Measurements from ENCODE around the gene RPS6KC1.
"Not testable (repeated sequence)": the region's sequence is repeated elsewhere in the genome, so short reads cannot be mapped to it uniquely, and the experiment has no call there.

RPS6KC1 gene

DNA sequence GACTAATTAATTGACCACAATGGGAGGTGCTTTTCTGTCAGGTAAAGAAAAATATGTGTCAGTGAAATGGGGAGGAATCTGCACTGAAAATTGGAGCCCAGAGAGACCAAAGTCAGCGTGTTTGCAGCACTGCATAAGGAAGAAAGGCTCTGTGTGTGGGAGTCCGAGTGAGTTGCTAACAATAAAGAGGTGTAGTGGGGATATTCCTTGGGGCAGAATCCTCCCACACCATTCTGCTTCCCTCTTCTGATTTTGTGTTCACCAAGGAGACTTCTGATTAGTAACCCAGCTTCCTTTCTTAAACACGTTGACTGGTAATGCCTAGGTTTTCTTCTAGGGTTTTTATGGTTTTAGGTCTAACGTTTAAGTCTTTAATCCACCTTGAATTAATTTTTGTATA lies 240.5 kb downstream of the RPS6KC1 start:
- DNase-seq, result no peak

DNA sequence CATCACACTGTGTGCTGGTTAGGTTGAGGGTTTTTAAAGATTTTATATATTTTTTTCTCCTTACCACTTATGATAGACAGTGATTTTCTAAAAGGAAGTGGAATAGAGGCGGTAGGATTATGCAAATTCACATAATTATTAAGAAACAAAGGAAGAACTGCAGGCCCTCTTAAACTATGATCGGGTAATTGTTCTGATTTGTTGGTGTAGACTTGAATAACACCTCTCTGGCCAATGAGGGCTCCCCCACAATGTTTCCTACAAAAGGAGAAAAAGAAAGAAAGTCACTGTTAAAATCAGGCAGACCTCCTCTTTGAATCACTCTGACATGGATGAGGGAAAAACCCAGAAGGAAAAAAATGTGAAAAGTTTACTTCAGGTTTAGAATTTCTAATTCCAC lies 241.6 kb downstream of the RPS6KC1 start:
- no peak for DNase-seq

GRCh38 chr1:213295860-213296259 lies 244.8 kb downstream of the RPS6KC1 start:
- no peak for DNase-seq

- no peak for DNase-seq
Observed at GRCh38 chr1:213296558-213296957, 245.5 kb downstream of the RPS6KC1 start.

DNA sequence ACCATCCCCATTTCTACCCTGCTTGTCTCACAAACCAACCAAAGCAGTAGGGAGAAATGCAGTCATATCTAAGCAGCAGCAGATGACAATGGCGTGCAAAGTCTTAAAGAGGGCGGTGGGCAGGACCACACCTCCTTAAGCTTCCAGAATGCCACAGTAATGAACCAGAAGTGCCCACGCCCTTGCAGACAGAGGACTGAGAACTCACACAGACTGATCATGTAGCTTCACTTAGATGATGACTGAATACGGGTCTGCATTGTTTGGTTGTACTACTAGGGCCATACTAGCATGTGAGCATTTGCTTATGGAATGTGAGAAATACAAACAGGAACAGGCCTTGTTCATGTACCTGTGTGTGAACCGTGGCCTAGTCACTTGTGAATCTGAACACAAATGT lies 246.0 kb downstream of the RPS6KC1 start:
- DNase-seq, result no peak

DNA sequence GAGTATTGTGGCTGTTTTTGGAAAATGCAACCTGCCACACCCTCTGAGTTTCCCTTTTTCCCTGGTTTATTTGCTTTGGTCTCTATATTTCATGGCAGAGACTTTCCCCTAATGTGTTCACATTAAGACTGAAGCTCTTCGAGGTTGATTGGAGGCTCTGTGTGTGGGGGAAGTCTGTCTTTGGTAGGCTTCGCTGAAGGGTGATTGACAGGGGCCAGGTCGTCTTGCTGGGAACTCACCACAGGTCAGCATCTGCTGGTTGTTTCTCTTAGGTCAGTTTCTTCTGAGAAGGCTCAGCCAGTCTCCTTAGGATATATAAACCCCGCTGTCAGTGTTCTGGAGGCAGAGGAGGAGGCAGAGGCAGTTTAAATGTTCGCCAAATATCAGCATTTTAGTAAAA lies 249.4 kb downstream of the RPS6KC1 start:
- DNase-seq, result no peak

- DNase-seq, result not testable (repeated sequence)
Observed at GRCh38 chr1:213301524-213301923, 250.5 kb downstream of the RPS6KC1 start.

DNA sequence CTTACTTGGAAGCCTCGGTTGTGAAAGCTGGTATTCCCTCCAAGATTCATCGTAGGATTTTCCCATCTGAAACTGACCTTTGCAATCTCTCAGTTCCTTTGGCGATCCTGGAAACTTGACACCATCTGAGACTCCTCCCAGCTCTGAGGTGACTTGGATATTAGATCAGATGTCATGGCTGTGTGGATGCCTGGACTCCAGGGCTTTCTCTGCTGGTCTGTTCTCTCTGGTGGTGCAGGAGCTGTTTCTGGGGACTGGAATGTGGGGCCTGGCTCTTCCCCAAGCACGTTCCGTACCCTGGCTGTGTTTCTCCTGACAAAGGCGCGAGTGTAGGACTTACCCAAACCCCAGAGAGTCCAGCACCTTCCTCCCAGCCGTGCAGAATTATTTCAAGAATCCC lies 252.2 kb downstream of the RPS6KC1 start:
- DNase-seq, result no peak

GRCh38 chr1:213315571-213315970 lies 264.5 kb downstream of the RPS6KC1 start:
- no peak for DNase-seq

GRCh38 chr1:213318458-213318857 lies 267.4 kb downstream of the RPS6KC1 start:
- not testable (repeated sequence) for DNase-seq

GRCh38 chr1:213320191-213320870 lies 269.3 kb downstream of the RPS6KC1 start:
- DNase-seq, result no peak

Measured in DMS 273 treated with DMSO at 0.1 percent for 48 hours (cell line).